ENCODE results near the gene ROBO1. TPM values are rescaled to one million over a fixed set of nuclear protein-coding genes. Genes with fewer than 3 reads are reported as not detected.

Gene ROBO1
- total RNA-seq, 1 donor from 2014 or later, result 27.1 TPM

- Histone ChIP-seq H3K9me3 (no peaks in the 10 kb centered on the region), H3K4me1 (no peaks in the 10 kb centered on the region), H3K36me3 (no peaks in the 10 kb centered on the region), H3K4me3 (no peak overlapping the region), H3K27ac (no peak overlapping the region), H3K27me3 (no peaks in the 10 kb centered on the region)
- ATAC-seq (no peak), DNase-seq (no peak)
- intact Hi-C loops (cut with DNase I), result no loop called here
- TF ChIP-seq CTCF (IDR thresholded peaks at IDR 0.05), result no peak
Observed at GRCh38 chr3:78822726-78823125, 945.1 kb downstream of the ROBO1 start.

GRCh38 chr3:78820542-78820941 lies 947.3 kb downstream of the ROBO1 start:
- ATAC-seq, result no peak
- no peaks in the 10 kb centered on the region for H3K4me1 ChIP-seq
- no peaks in the 10 kb centered on the region for H3K27me3 ChIP-seq
- no peak overlapping the region for H3K27ac ChIP-seq
- intact Hi-C loops (cut with DNase I), result no loop called here
- TF ChIP-seq CTCF (IDR thresholded peaks at IDR 0.05), result no peak
- no peak overlapping the region for H3K4me3 ChIP-seq
- H3K9me3 ChIP-seq, result no peaks in the 10 kb centered on the region
- H3K36me3 ChIP-seq, result no peaks in the 10 kb centered on the region
- DNase-seq, result no peak

- H3K36me3 ChIP-seq, result no peaks in the 10 kb centered on the region
- H3K4me1 ChIP-seq, result no peaks in the 10 kb centered on the region
- no peak overlapping the region for H3K4me3 ChIP-seq
- no peak for TF ChIP-seq CTCF (IDR thresholded peaks at IDR 0.05)
- no peaks in the 10 kb centered on the region for H3K9me3 ChIP-seq
- DNase-seq (no peak), ATAC-seq (peak; percentile 14)
- intact Hi-C loops (cut with DNase I), result no loop called here
- H3K27me3 ChIP-seq, result no peaks in the 10 kb centered on the region
- H3K27ac ChIP-seq, result no peak overlapping the region
Observed at GRCh38 chr3:78818161-78818985, 949.4 kb downstream of the ROBO1 start.

- ATAC-seq (no peak), DNase-seq (no peak)
- H3K27ac ChIP-seq, result no peak overlapping the region
- no peak overlapping the region for H3K4me3 ChIP-seq
- H3K4me1 ChIP-seq, result no peaks in the 10 kb centered on the region
- H3K36me3 ChIP-seq, result no peaks in the 10 kb centered on the region
- TF ChIP-seq CTCF (IDR thresholded peaks at IDR 0.05), result no peak
- H3K9me3 ChIP-seq, result no peaks in the 10 kb centered on the region
- H3K27me3 ChIP-seq, result no peaks in the 10 kb centered on the region
- intact Hi-C loops (cut with DNase I), result no loop called here
Observed at GRCh38 chr3:78814893-78815562, 952.8 kb downstream of the ROBO1 start.

- intact Hi-C loops (cut with DNase I), result no loop called here
- no peak overlapping the region for H3K27ac ChIP-seq
Observed at GRCh38 chr3:78812166-78812565, 955.6 kb downstream of the ROBO1 start.

More at GRCh38 chr3:78812166-78812565, 955.6 kb downstream of the ROBO1 start:
- Histone ChIP-seq H3K27me3 (no peaks in the 10 kb centered on the region), H3K4me1 (no peaks in the 10 kb centered on the region), H3K9me3 (no peaks in the 10 kb centered on the region), H3K36me3 (no peaks in the 10 kb centered on the region), H3K4me3 (no peak overlapping the region)
- ATAC-seq, result no peak
- no peak for DNase-seq
- TF ChIP-seq CTCF (IDR thresholded peaks at IDR 0.05), result no peak

All from upper lobe of right lung (tissue), 1 donor.